GM13977 (cell line): ENCODE measurements around the gene PLA2G2F.

ENCODE experiments used
- DNase-seq: peaks from one replicate; pipeline ENCODE4 v3.0.0; 2012; ENCODE audit warnings: low spot score
- CTCF ChIP-seq: IDR thresholded peaks from 2 replicates; pipeline ENCODE4 v1.5.1; 2012; ENCODE audit warnings: mild to moderate bottlenecking, control low read depth; ENCODE audit not compliant: insufficient read depth; ENCODE audit errors: extremely low read depth, missing control alignments
- in situ Hi-C: fragments of 300-500 bp; cut with MboI; formaldehyde crosslinking; loops from one replicate; pipeline ENCODE4 v1.12.0; 2022; ENCODE audit warnings: low sequenced_read_pairs, low pct_unique_long_range_greater_than_20kb, mixed read lengths, inconsistent platforms; ENCODE audit not compliant: unreplicated experiment

The PLA2G2F gene

GRCh38 chr1:20134995-20135394, 4.1 kb upstream of the PLA2G2F start:
- TF ChIP-seq CTCF: no peak
- in situ Hi-C loops: loop anchor here (25.0 kb wide), 1 partner anchor 223 kb away; the partner anchor contains the start of gene PLA2G2E
- no peak for DNase-seq

GRCh38 chr1:20136249-20136648, 2.9 kb upstream of the PLA2G2F start:
- in situ Hi-C loops: loop anchor here (25.0 kb wide), 1 partner anchor 224 kb away; the partner anchor contains the start of gene PLA2G2E
- DNase-seq: no peak
- no peak for TF ChIP-seq CTCF

GRCh38 chr1:20137055-20137454, 2.1 kb upstream of the PLA2G2F start:
- in situ Hi-C loops: loop anchor here (25.0 kb wide), 1 partner anchor 225 kb away; the partner anchor contains the start of gene PLA2G2E
- DNase-seq: no peak
- no peak for TF ChIP-seq CTCF

GRCh38 chr1:20137604-20138003, 1.5 kb upstream of the PLA2G2F start:
- DNase-seq: no peak
- no peak for TF ChIP-seq CTCF
- in situ Hi-C loops: loop anchor here (25.0 kb wide), 1 partner anchor 225 kb away; the partner anchor contains the start of gene PLA2G2E

GRCh38 chr1:20138346-20138745, 777 bp upstream of the PLA2G2F start:
- in situ Hi-C loops: loop anchor here (25.0 kb wide), 1 partner anchor 226 kb away; the partner anchor contains the start of gene PLA2G2E
- TF ChIP-seq CTCF: no peak

GRCh38 chr1:20139776-20140612, 871 bp downstream of the PLA2G2F start:
- TF ChIP-seq CTCF: no peak
- no peak for DNase-seq
- in situ Hi-C loops: loop anchor here (25.0 kb wide), 1 partner anchor 228 kb away; the partner anchor contains the start of gene PLA2G2E

More at GRCh38 chr1:20138346-20138745, 777 bp upstream of the PLA2G2F start:
- no peak for DNase-seq
